ENCODE data around the gene PDSS2.

Gene PDSS2

GRCh38 chr6:107361753-107362604 lies 97.4 kb downstream of the PDSS2 start:
- DNase-seq (ENCODE audit: low read depth in 2 of 2) = no peak

DNA sequence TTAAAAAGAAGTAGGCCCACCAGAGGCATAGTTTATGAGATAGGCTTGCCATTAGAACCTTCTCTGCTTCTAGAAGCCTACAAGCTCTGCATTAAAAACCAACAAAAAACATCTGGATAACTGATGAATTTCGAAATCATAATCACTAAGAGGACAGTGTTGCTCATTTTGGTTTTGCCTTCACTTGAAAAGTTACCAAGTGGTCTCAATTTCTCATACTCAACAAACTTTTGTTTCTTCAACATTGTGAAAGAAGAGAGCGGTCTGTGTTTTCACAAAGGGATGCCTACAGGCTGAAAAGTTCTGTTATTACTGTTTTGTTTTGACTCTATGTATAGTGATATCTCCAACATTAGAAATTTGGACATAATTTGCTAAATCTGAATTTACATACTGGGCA lies 98.9 kb downstream of the PDSS2 start:
- DNase-seq (ENCODE audit: low read depth in 2 of 2) = no peak

DNA sequence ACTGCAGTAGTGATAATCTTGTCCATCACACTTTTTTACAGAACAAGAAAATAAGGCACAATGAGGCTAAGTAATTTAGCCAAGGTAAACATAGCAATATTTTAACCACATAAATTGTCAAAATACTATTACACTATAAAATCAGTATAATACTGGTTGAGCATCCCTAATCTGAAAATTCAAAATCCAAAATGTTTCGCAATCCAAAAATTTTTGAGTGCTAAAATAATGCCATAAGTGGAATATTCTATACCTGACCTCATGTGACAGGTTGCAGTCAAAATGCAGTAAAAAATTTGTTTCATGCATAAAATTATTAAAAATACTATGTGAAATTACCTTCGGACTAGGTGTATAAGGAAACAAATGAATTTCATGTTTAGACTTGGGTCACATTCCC lies 101.5 kb downstream of the PDSS2 start:
- no peak for DNase-seq (ENCODE audit: low read depth in 2 of 2)

- no peak for DNase-seq (ENCODE audit: low read depth in 2 of 2)
Observed at GRCh38 chr6:107357031-107357430, 102.3 kb downstream of the PDSS2 start.

- no peak for DNase-seq (ENCODE audit: low read depth in 2 of 2)
Observed at GRCh38 chr6:107355659-107356058, 103.7 kb downstream of the PDSS2 start.

GRCh38 chr6:107354451-107354850 lies 104.9 kb downstream of the PDSS2 start:
- DNase-seq (ENCODE audit: low read depth in 2 of 2) = no peak

DNA sequence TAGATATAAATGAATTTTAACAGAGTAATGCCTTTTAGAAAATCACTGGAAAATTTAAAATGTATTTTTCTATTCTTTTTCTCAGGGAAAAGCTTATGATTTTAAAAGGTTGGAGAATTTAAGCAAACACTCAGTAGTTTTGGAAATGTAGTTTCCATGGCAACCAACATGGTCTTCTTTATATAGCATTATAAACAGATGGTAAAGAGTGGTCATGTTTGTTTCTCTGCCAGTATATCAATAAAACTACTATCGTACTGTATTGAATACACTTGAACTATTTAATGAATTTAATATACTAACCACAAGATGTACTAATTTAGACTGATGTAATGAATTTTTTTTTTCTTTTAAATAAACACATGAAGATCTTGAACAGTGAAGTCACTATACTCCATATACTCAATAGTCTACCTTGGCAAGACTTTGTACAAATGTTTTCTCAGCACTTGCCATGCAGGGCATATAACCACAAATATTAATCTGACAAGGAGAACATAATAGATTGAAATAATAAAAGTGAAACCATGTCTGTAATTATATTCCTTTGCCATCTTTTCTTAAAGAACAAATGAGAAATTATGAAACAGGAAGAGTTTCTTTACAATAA lies 105.5 kb downstream of the PDSS2 start:
- DNase-seq (ENCODE audit: low read depth in 2 of 2) = no peak

DNA sequence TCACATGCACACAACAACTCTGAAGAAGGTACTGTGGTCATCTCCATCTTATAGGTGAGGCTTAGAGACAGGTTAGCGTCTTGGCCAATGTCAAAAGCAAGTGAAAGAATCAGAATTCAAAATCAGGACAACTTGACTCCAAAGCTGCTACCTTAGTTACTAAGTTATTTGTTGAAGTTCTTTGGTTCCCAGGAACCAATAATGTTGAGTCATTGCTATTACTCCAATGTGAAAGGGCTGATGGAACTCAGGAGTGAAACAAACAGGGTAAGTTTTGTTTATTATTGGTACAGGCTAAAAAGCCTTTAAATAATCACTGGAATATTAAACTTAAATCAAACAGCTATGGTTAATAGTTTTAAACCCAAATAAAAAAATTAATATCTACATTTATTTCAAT lies 111.1 kb downstream of the PDSS2 start:
- no peak for DNase-seq (ENCODE audit: low read depth in 2 of 2)

DNA sequence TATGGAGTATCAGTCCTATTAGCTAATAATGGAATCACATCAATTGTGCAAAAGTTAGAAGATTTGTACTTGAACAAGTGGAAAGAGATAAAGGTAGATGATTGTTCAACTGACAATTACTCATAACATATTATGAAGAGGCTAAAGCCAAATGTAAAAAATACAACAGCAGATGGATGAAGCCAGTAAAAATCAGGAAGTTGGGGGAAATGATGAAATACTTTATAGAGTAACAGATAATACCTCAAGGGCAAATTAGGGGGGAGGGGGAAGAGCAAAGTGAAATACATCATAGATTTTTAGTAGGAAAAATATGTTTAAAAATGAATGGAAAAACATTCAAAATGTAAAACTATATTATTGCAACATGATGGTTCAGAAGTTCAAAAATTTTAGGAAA lies 114.0 kb downstream of the PDSS2 start:
- no peak for DNase-seq (ENCODE audit: low read depth in 2 of 2)

- DNase-seq (ENCODE audit: low read depth in 2 of 2) = no peak
Observed at GRCh38 chr6:107344981-107345380, 114.4 kb downstream of the PDSS2 start.

DNA sequence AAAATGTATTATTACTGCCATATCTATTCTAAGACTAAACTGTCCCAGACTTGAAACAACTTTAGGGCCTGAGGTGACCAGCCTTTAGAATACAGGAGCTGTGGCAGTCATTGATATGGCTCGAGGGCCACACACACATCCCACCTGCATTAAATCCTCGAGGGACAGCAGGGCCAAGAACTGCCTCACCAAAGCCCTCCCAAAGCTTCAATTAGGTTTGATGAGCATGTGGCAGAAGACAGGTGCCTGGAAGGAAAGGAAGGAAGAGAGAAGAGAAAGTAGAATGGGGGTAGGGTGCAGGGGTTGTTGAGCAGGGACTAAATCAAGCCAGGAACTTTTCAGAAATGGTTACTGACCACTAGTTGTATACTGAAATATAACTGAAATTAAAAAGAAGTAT lies 115.0 kb downstream of the PDSS2 start:
- DNase-seq (ENCODE audit: low read depth in 2 of 2) = no peak

DNA sequence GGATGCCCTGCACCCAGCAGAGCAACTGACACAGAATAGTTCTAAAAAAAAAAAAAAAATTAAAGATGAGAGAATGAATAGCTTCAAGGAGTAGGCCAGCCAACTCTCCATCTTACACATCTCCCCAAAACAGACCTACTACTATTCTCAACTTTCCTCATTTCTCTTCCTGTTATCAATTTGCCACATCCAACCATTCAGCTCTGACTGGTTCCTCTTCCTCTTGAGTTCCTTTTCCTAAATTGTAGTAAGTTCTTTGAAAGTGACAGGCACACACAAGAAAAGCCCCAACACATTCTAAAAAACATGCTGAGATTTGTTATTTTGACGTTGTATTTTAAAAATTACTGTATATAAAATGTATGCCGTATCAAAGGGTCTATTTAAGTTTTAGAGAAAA lies 117.2 kb downstream of the PDSS2 start:
- DNase-seq (ENCODE audit: low read depth in 2 of 2) = no peak

DNA sequence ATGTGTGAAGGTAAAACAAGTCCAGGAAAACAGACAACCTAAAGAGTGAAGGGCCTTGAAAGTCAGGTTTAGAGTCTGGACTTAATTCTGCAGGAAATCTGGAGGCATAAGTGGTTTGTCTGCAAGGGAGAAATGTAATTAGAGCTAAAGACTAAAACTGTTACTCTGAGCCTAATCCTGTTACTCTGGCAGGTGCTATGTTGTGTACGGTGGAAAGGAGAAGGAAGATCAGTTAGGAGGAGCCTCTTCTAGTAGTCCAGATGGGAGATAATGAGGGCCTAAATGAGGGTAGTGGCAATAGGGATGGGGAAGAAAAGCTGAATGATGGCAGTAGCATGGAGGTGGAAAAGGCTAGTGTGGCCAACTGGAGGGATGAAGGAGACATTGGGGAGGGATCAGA lies 118.5 kb downstream of the PDSS2 start:
- DNase-seq (ENCODE audit: low read depth in 2 of 2) = no peak

GRCh38 chr6:107337191-107337741 lies 122.1 kb downstream of the PDSS2 start:
- no peak for DNase-seq (ENCODE audit: low read depth in 2 of 2)

GRCh38 chr6:107334026-107334425 lies 125.3 kb downstream of the PDSS2 start:
- DNase-seq (ENCODE audit: low read depth in 2 of 2) = no peak

DNA sequence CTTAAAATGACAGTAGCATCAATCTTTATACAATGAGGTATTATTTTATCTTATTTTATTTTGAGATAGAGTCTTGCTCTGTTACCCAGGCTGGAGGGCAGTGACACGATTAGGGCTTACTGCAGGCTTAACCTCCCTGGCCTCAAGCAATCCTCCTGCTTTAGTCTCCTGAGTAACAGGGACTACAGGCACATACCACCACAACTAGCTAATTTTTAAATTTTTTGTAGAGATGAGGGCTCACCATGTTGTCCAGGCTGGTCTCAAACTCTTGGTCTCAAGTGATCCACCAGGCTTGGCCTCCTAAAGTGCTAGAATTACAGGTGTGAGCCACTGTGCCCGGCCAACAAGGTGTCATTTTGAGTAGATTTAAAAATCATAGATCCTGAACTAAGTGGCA lies 125.9 kb downstream of the PDSS2 start:
- DNase-seq (ENCODE audit: low read depth in 2 of 2) = no peak

DNA sequence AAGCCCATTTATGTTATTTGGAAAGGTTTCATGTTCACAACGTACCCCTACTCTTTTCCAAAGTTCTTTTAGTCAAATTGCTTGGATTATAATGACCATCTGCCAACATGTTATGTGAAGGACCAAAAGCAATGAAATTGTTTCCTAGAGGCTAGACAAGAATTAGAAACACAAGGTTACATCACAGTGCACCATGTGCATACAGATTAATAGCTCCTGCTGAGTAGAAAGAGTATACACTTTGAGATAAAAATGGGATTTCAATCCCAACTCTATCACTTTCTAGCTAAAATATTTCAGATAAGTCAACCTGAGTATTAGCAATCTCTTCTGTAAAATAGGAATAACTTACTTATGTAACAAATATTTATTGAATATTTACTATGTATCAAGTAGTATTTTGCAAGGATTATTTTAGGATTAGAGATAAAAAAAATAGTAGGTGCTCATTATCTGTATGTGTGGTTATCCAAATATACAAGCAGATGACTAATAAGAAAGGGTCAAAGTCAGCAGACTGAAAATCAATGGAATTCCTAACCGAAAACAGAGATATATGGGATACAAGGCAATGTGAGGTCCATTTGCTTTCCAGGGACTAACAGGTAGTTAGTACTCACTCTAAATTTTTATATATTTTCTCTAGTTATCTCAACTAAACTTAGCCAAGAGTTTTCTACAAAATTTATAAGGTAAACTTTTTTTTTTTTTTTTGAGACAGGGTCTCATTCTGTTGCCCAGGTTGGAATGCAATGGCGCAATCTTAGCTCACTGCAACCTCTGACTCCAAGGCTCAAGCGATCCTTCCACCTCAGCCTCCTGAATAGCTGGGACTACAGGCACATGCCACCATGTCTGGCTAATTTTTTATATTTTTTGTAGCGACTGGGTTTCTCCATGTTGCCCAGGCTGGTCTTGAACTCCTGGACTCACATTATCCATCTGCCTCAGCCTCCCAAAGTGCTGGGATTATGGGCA lies 127.7 kb downstream of the PDSS2 start:
- DNase-seq (ENCODE audit: low read depth in 2 of 2) = no peak

DNA sequence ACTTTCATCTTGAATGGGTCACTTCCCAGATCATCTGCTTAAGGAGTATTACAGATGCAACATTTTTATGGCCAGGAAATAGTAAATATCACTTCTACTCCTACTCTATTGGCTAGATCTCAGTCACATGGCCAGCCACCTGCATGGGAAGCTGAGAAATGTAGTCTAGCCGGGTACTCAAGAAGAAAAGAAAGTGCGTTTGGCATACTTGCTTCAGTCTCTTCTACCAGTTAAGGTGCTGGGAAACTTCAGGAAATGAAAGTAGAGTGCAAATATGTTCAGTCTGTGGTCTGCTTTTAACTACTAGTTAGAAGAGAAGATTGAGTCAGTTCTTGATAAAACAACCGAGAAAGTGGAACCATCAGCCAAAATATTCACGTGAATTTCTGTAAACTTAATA lies 129.2 kb downstream of the PDSS2 start:
- DNase-seq (ENCODE audit: low read depth in 2 of 2) = no peak

- no peak for DNase-seq (ENCODE audit: low read depth in 2 of 2)
Observed at GRCh38 chr6:107329063-107329860, 130.1 kb downstream of the PDSS2 start.

- no peak for DNase-seq (ENCODE audit: low read depth in 2 of 2)
Observed at GRCh38 chr6:107328081-107328480, 131.3 kb downstream of the PDSS2 start.

DNA sequence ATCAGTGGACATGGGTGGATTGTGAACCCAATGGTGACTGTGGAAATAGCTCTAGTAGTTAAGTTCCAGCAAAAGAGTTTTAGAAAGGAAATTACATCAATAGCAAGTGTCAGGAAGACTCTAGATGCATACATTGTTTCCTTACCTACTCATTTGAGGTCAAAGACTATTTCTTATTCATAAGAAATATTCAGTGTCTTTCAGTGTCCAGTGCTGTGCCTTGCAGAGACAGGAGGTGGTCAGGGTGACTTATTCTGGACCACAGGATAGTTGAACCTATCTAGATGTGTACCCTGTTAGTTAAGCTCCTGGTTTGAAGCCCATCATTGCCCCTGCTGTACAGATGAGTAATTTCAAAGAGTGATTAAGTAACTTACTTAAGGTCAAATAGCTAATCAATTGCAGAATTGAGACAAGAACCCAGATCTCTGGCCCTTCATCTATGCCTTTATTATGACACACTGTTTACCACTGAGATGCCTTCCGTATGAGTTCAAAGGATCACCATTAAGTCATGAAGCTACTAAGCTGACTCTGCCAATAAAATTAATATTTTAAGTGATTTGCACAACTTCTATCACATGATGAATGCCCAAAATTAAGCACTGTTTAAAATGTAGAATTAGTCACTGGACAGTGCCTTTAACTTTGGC lies 136.1 kb downstream of the PDSS2 start:
- no peak for DNase-seq (ENCODE audit: low read depth in 2 of 2)

All from stimulated activated CD8-positive, alpha-beta memory T cell treated with anti-CD3 and anti-CD28 coated beads, Interleukin-15, amount 100 ng/mL, for 48 hours (primary cell).